ENCODE results near the gene RGS7BP. TPM values are rescaled to one million over a fixed set of nuclear protein-coding genes. Genes with fewer than 3 reads are reported as not detected.

The RGS7BP gene
- total and polyA plus RNA-seq, 9 donors, result 1.4 to 6.5 (median 4.3) TPM

DNA sequence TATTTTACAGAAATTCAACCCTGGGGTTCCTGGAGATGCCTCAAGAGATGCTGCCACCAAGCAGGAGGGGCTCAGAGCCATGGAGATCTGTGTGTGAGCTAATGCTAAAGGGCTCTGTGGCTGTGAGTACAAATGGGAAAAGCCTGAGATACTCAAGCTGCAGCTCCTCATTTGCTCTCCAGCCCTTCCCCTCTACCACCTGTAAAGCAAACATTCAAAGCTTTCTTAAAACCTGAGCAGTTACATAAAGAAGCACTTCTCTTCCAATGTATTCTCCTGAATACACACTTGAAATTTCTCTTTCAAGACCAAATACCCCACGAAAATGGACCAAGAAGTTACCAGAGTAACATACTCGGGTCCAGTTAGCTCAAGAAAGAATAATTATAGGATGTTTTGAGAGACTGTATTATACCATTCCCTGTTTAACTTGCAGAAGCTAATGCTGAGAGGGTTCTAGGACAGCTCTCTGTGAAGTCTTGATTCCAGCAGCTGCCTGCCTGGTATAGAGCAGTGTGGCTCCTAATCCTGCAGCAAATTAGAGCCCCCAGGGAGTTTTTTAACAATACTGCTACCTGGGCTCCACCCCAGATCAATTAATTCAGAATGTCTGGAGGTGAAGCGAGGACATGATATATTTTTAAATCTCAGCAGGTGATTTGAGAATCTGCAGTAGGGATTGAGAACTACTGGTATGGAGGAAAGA lies 21.1 kb downstream of the RGS7BP start:
- intact Hi-C loops (cut with DNase I), result no loop called here
- WGBS, 3 donors, result 89 to 97% (median 92%) methylated on average over 3 of the region's 3 CpGs
- no peaks in the 10 kb centered on the region for H3K9me3 ChIP-seq
- H3K27me3 ChIP-seq, result no peaks in the 10 kb centered on the region
- H3K36me3 ChIP-seq, result no peaks in the 10 kb centered on the region
- TF ChIP-seq POLR2A (IDR thresholded peaks at IDR 0.05) (no peak), EP300 (IDR thresholded peaks at IDR 0.05) (no peak)
- TF ChIP-seq, protein P1, sequence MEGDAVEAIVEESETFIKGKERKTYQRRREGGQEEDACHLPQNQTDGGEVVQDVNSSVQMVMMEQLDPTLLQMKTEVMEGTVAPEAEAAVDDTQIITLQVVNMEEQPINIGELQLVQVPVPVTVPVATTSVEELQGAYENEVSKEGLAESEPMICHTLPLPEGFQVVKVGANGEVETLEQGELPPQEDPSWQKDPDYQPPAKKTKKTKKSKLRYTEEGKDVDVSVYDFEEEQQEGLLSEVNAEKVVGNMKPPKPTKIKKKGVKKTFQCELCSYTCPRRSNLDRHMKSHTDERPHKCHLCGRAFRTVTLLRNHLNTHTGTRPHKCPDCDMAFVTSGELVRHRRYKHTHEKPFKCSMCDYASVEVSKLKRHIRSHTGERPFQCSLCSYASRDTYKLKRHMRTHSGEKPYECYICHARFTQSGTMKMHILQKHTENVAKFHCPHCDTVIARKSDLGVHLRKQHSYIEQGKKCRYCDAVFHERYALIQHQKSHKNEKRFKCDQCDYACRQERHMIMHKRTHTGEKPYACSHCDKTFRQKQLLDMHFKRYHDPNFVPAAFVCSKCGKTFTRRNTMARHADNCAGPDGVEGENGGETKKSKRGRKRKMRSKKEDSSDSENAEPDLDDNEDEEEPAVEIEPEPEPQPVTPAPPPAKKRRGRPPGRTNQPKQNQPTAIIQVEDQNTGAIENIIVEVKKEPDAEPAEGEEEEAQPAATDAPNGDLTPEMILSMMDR (IDR thresholded peaks at IDR 0.05), result no peak
- peaks cover 3% of the 10 kb centered on the region for H3K4me1 ChIP-seq (ENCODE audit: insufficient read depth)
- H3K27ac ChIP-seq, result no peak overlapping the region
- DNase-seq, result no peak
- H3K4me3 ChIP-seq, result no peak overlapping the region

DNA sequence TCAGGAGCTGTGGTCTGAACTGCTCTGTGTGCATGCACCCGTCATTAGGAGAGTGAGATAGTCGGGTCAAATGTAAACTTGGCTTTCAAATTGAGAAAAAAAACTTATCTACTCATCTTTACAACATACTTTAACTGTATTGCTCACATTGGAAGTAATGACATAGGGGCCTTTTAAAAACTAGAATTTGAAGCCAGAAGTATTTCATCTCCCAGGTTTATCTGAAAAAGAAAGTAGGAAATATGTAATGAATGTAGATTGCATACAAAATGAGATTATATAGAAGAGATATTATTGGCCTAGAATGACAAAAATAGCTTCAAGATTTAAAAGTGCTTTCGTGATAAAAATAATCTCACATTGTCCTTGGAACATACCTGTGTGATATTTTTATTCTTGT lies 24.3 kb downstream of the RGS7BP start:
- no peak for DNase-seq
- 51 to 63% (median 55%) methylated on average over 3 of the region's 3 CpGs for WGBS, 3 donors
- no peak overlapping the region for H3K4me3 ChIP-seq
- peaks cover 6% of the 10 kb centered on the region for H3K4me1 ChIP-seq (ENCODE audit: insufficient read depth)
- no peak overlapping the region for H3K27ac ChIP-seq
- intact Hi-C loops (cut with DNase I), result no loop called here
- H3K27me3 ChIP-seq, result no peaks in the 10 kb centered on the region
- H3K9me3 ChIP-seq, result no peaks in the 10 kb centered on the region
- H3K36me3 ChIP-seq, result no peaks in the 10 kb centered on the region
- TF ChIP-seq POLR2A (IDR thresholded peaks at IDR 0.05), result no peak
- TF ChIP-seq, protein P1 (IDR thresholded peaks at IDR 0.05), result no peak
- TF ChIP-seq EP300 (IDR thresholded peaks at IDR 0.05), result no peak

DNA sequence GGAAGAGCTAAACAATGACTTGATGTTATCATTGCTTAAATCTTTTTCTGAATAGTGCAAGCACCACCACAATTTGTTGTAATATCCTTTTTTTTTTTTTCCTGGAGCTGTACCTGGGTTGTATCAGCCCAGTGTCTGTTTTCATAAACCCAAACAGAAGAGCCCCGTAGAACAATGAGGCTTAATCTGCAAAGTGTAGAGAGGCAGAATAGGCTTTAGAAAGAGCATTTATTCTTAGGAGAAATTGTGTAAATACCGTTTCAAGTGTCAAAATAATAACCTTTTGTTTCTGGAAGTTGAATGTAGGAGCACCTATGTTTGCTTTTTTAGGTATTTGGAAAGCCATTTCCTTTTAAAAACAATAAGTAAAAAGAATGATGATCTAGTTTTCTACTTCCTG lies 26.4 kb downstream of the RGS7BP start:
- Histone ChIP-seq H3K9me3 (no peaks in the 10 kb centered on the region), H3K27ac (no peak overlapping the region), H3K36me3 (no peaks in the 10 kb centered on the region), H3K4me1 (ENCODE audit: insufficient read depth) (peaks cover 6% of the 10 kb centered on the region), H3K4me3 (no peak overlapping the region), H3K27me3 (no peaks in the 10 kb centered on the region)
- TF ChIP-seq, protein P1 (IDR thresholded peaks at IDR 0.05), result no peak
- no peak for TF ChIP-seq EP300 (IDR thresholded peaks at IDR 0.05)
- 5 to 26% (median 8%) methylated on average over 2 of the region's 2 CpGs for WGBS, 3 donors
- DNase-seq, result no peak
- intact Hi-C loops (cut with DNase I), result no loop called here

DNA sequence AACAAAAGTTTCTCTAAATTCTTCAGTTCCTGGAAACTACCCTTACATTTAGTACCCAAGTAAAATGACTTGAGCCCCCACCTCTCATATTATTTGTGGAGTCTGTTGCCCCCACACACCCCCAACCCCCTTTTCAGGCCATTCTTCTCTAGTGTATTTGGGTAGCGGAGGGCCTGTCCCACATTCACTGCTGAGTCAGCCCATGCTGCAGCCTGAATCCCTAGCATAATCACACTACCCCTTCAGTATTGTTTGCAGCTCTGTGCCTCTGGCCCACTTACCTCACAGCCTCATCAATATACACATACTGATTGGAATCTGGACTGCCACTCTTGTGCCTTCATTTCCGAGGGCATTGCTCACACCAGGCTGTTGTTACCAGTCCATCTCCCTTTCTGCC lies 26.8 kb downstream of the RGS7BP start:
- intact Hi-C loops (cut with DNase I), result no loop called here
- TF ChIP-seq POLR2A (IDR thresholded peaks at IDR 0.05) (no peak), EP300 (IDR thresholded peaks at IDR 0.05) (no peak)
- TF ChIP-seq, protein P1 (IDR thresholded peaks at IDR 0.05), result no peak
- no peak overlapping the region for H3K27ac ChIP-seq

More for the DNA sequence above, 26.8 kb downstream of the RGS7BP start:
- no peak overlapping the region for H3K4me3 ChIP-seq
- DNase-seq, result peak in 1 of 5 donors; percentile 13
- WGBS, 3 donors, result 90 to 91% (median 90%) methylated on average over 2 of the region's 2 CpGs
- H3K27me3 ChIP-seq, result no peaks in the 10 kb centered on the region
- H3K9me3 ChIP-seq, result no peaks in the 10 kb centered on the region
- peaks cover 6% of the 10 kb centered on the region for H3K4me1 ChIP-seq (ENCODE audit: insufficient read depth)
- no peaks in the 10 kb centered on the region for H3K36me3 ChIP-seq
